ENCODE results near the gene MCF2L.

GRCh38 chr13:112996671-112997091 lies 27.7 kb downstream of the MCF2L start:
- TF ChIP-seq CTCF (IDR thresholded peaks at IDR 0.05) (no peak), POLR2AphosphoS5 (IDR thresholded peaks at IDR 0.05) (peak; percentile 78 to 91 (median 88))

Data from transverse colon (tissue), 4 donors.